ENCODE measurements around the gene CNTN4.

GRCh38 chr3:2876362-2876761 is 777.7 kb downstream of the CNTN4 start:
- TF ChIP-seq CREB1 (CRISPR knock-in tag; IDR thresholded peaks at IDR 0.05) (no peak), MXD4 (CRISPR knock-in tag; IDR thresholded peaks at IDR 0.05; ENCODE audit: borderline replicate concordance) (no peak), ESRRA (CRISPR knock-in tag; IDR thresholded peaks at IDR 0.05; ENCODE audit: borderline replicate concordance) (no peak), SMAD3 (CRISPR knock-in tag; IDR thresholded peaks at IDR 0.05; ENCODE audit: borderline replicate concordance) (no peak), CTCF (IDR thresholded peaks at IDR 0.05) (no peak), ATF2 (CRISPR knock-in tag; IDR thresholded peaks at IDR 0.05; ENCODE audit: borderline replicate concordance, low read depth) (no peak), E2F1 (CRISPR knock-in tag; IDR thresholded peaks at IDR 0.05) (no peak), NR3C1 (CRISPR knock-in tag; conservative IDR thresholded peaks at IDR 0.05; ENCODE audit: low read depth) (no peak), ZNF263 (CRISPR knock-in tag; IDR thresholded peaks at IDR 0.05; ENCODE audit: low read depth) (no peak), E2F5 (CRISPR knock-in tag; IDR thresholded peaks at IDR 0.05) (no peak)
